H9 (cell line): ENCODE data around the gene METTL21C. TPM values are rescaled to one million over a fixed set of nuclear protein-coding genes. Genes with fewer than 3 reads are reported as not detected.

Source experiments
- DNase-seq: peaks from one replicate; pipeline ENCODE4 v3.0.0-alpha.2; 2017
- H2AFZ ChIP-seq: one replicate; pipeline ENCODE4 v1.6.1; 2013; ENCODE audit warnings: mild to moderate bottlenecking, low read length, control low read depth, moderate library complexity
- H2AK5ac ChIP-seq: 2 replicates; pipeline ENCODE4 v1.6.1; 2013; ENCODE audit warnings: low read length, control low read depth, mixed read lengths; ENCODE audit not compliant: insufficient read length
- H2BK120ac ChIP-seq: one replicate; pipeline ENCODE4 v1.6.1; 2013; ENCODE audit warnings: low read depth, mild to moderate bottlenecking, low read length, control low read depth, inconsistent platforms; ENCODE audit not compliant: poor library complexity, severe bottlenecking
- H2BK12ac ChIP-seq: 2 replicates; pipeline ENCODE4 v1.6.1; 2013; ENCODE audit warnings: low read length, control low read depth, mixed read lengths, low read depth; ENCODE audit not compliant: insufficient read length
- H2BK15ac ChIP-seq: 2 replicates; pipeline ENCODE4 v1.6.1; 2013; ENCODE audit warnings: low read depth, low read length, control low read depth
- H2BK20ac ChIP-seq: one replicate; pipeline ENCODE4 v1.6.1; 2013; ENCODE audit warnings: low read depth, mild to moderate bottlenecking, low read length, control low read depth, inconsistent platforms; ENCODE audit not compliant: poor library complexity, severe bottlenecking
- H2BK5ac ChIP-seq: 2 replicates; pipeline ENCODE4 v1.6.1; 2013; ENCODE audit warnings: low read length, control low read depth, mixed read lengths; ENCODE audit not compliant: insufficient read length
- H3K14ac ChIP-seq: 2 replicates; pipeline ENCODE4 v1.6.1; 2013; ENCODE audit warnings: low read length, control low read depth; ENCODE audit not compliant: insufficient read depth
- H3K18ac ChIP-seq: 2 replicates; pipeline ENCODE4 v1.6.1; 2013; ENCODE audit warnings: low read depth, mild to moderate bottlenecking, mixed read lengths, low read length, control low read depth; ENCODE audit not compliant: insufficient read length
- H3K23ac ChIP-seq: 2 replicates; pipeline ENCODE4 v1.6.1; 2013; ENCODE audit warnings: low read length, control low read depth, mixed read lengths, low read depth; ENCODE audit not compliant: insufficient read length
- H3K23me2 ChIP-seq: 2 replicates; pipeline ENCODE4 v1.6.1; 2013; ENCODE audit warnings: low read depth, mild to moderate bottlenecking, mixed read lengths, low read length, control low read depth; ENCODE audit not compliant: insufficient read length, poor library complexity, severe bottlenecking
- H3K27ac ChIP-seq: 2 replicates; pipeline ENCODE4 v1.5.1; 2013; ENCODE audit warnings: low read length, control low read depth, mixed read lengths, low read depth; ENCODE audit not compliant: insufficient read length
- H3K27me3 ChIP-seq: 2 replicates; pipeline ENCODE4 v1.6.1; 2013; ENCODE audit warnings: low read length, control low read depth, inconsistent platforms; ENCODE audit not compliant: insufficient read depth
- H3K4ac ChIP-seq: 2 replicates; pipeline ENCODE4 v1.6.1; 2013; ENCODE audit warnings: low read depth, mild to moderate bottlenecking, control low read depth, inconsistent platforms, low read length, moderate library complexity
- H3K4me1 ChIP-seq: 2 replicates; pipeline ENCODE4 v1.6.1; 2013; ENCODE audit warnings: low read length, control low read depth, inconsistent platforms; ENCODE audit not compliant: insufficient read depth
- H3K4me2 ChIP-seq: 2 replicates; pipeline ENCODE4 v1.6.1; 2013; ENCODE audit warnings: low read length, control low read depth, mixed read lengths; ENCODE audit not compliant: insufficient read length, insufficient read depth
- H3K56ac ChIP-seq: 2 replicates; pipeline ENCODE4 v1.6.1; 2013; ENCODE audit warnings: low read depth, mild to moderate bottlenecking, mixed read lengths, low read length, control low read depth; ENCODE audit not compliant: insufficient read length
- H3K79me1 ChIP-seq: 2 replicates; pipeline ENCODE4 v1.6.1; 2013; ENCODE audit warnings: low read depth, mild to moderate bottlenecking, moderate library complexity, low read length, control low read depth, inconsistent platforms; ENCODE audit not compliant: insufficient read depth, poor library complexity, severe bottlenecking
- H3K79me2 ChIP-seq: 2 replicates; pipeline ENCODE4 v1.6.1; 2013; ENCODE audit warnings: low read length, control low read depth, inconsistent platforms; ENCODE audit not compliant: insufficient read depth
- H3K9ac ChIP-seq: 2 replicates; pipeline ENCODE4 v1.6.1; 2013; ENCODE audit warnings: low read length, control low read depth, mixed read lengths; ENCODE audit not compliant: insufficient read length; ENCODE audit errors: extremely low read depth
- H3K9me3 ChIP-seq: one replicate; pipeline ENCODE4 v1.6.1; 2013; ENCODE audit warnings: low read depth, low read length, inconsistent platforms; ENCODE audit not compliant: control insufficient read depth
- H3T11ph ChIP-seq: one replicate; pipeline ENCODE4 v1.6.1; 2013; ENCODE audit warnings: mild to moderate bottlenecking, low read length, control low read depth, inconsistent platforms
- H4K20me1 ChIP-seq: one replicate; pipeline ENCODE4 v1.6.1; 2013; ENCODE audit not compliant: control insufficient read depth, insufficient read length, insufficient read depth
- H4K5ac ChIP-seq: 2 replicates; pipeline ENCODE4 v1.6.1; 2013; ENCODE audit warnings: low read depth, mild to moderate bottlenecking, mixed read lengths, low read length, control low read depth; ENCODE audit not compliant: insufficient read length
- H4K8ac ChIP-seq: replicated peaks from 2 replicates; pipeline ENCODE4 v1.6.1; 2013; ENCODE audit warnings: low read length, control low read depth, mixed read lengths, low read depth; ENCODE audit not compliant: insufficient read length
- H4K91ac ChIP-seq: 2 replicates; pipeline ENCODE4 v1.6.1; 2013; ENCODE audit warnings: low read depth, mild to moderate bottlenecking, moderate library complexity, mixed read lengths, low read length, control low read depth; ENCODE audit not compliant: insufficient read length
- H3K27ac Mint-ChIP-seq, 3 experiments: 2 replicates in 2 of 3; 3 replicates in 1 of 3; pipeline ENCODE4 v1.8.0; 2020 to 2021; ENCODE audit warnings: mixed read lengths in 3 of 3, mild to moderate bottlenecking in 1 of 3, moderate library complexity in 1 of 3
- H3K27me3 Mint-ChIP-seq: 2 replicates; pipeline ENCODE4 v1.8.0; 2021; ENCODE audit warnings: low read depth, mild to moderate bottlenecking, moderate library complexity, mixed read lengths
- H3K36me3 Mint-ChIP-seq, 3 experiments: 2 replicates in 2 of 3; 3 replicates in 1 of 3; pipeline ENCODE4 v1.8.0; 2020 to 2021; ENCODE audit warnings: low read depth in 3 of 3, mixed read lengths in 3 of 3; ENCODE audit not compliant: insufficient read depth in 1 of 3
- H3K4me1 Mint-ChIP-seq, 2 experiments: 2 replicates each; pipeline ENCODE4 v1.8.0; 2020; ENCODE audit warnings: mixed read lengths in 2 of 2
- H3K4me3 Mint-ChIP-seq, 2 experiments: 2 replicates in 1 of 2; 3 replicates in 1 of 2; pipeline ENCODE4 v1.8.0; 2020 to 2021; ENCODE audit warnings: mild to moderate bottlenecking in 2 of 2, mixed read lengths in 2 of 2, moderate library complexity in 1 of 2
- H3K9me3 Mint-ChIP-seq, 2 experiments: 2 replicates in 1 of 2; 3 replicates in 1 of 2; pipeline ENCODE4 v1.8.0; 2020; ENCODE audit warnings: mild to moderate bottlenecking in 2 of 2, mixed read lengths in 2 of 2, moderate library complexity in 1 of 2
- CTCF ChIP-seq: fragments of 200-600 bp; sonication (generic); conservative IDR thresholded peaks from 3 replicates; pipeline ENCODE4 v1.8.0; 2021; ENCODE audit warnings: antibody characterized with exemption, mild to moderate bottlenecking
- WGBS: extraction: QIAGEN DNeasy Blood & Tissue Kit; methylation state at CpG from one replicate; pipeline ENCODE4 v1.1.7; 2013; ENCODE audit warnings: missing lambda C conversion rate, low lambda C conversion rate, mixed read lengths; ENCODE audit not compliant: insufficient read length; ENCODE audit errors: extremely low coverage; 5-methylcytosine and 5-hydroxymethylcytosine counted together
- total RNA-seq: library from RNA; stranded (reverse); gene quantifications from 2 replicates; pipeline ENCODE4 v1.2.1, GENCODE V29; 2021

Gene METTL21C
- total RNA-seq, 1 experiment from 2014 or later = not detected

DNA sequence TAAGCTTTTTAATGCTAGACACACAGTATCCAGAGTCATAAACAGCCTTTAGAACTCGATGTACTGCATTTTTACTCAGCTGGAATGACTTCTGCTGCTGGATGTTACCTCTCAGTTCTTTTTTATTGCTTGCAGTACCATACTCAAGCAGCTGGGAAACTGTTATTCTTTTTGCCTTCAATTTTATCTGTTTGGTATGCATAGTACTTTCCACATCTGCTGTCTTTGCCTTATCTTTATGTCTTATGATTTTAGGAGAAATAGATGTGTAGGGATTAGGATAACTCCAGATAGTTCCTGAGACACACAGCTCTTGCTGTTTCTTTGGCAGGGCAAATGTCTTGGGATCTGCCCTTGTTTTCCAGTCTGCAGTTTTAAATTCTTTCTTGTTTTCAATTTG lies 47.3 kb upstream of the METTL21C start:
- no peak overlapping the region for H3K27ac Mint-ChIP-seq
- H3K27me3 ChIP-seq = no peaks in the 10 kb centered on the region

More for the DNA sequence above, 47.3 kb upstream of the METTL21C start:
- Histone ChIP-seq H2BK120ac (no peak overlapping the region), H3K79me2 (no peaks in the 10 kb centered on the region), H3K14ac (no peak overlapping the region), H3K23ac (no peak overlapping the region), H4K5ac (no peak overlapping the region), H2BK15ac (no peak overlapping the region), H3K4me2 (no peak overlapping the region), H2AFZ (no peak overlapping the region), H2BK20ac (no peak overlapping the region), H3K27ac (no peak overlapping the region), H3K18ac (no peak overlapping the region), H3K9me3 (no peaks in the 10 kb centered on the region), H2BK5ac (no peak overlapping the region), H3K23me2 (no peaks in the 10 kb centered on the region), H4K8ac (no peak overlapping the region), H2AK5ac (no peak overlapping the region), H4K91ac (no peak overlapping the region), H2BK12ac (no peak overlapping the region), H3K79me1 (no peaks in the 10 kb centered on the region), H4K20me1 (no peaks in the 10 kb centered on the region), H3T11ph (no peak overlapping the region), H3K4me1 (no peaks in the 10 kb centered on the region), H3K4ac (no peak overlapping the region), H3K9ac (no peak overlapping the region), H3K56ac (no peak overlapping the region)
- H3K4me1 Mint-ChIP-seq = no peaks in the 10 kb centered on the region
- H3K27me3 Mint-ChIP-seq = peaks cover 14% of the 10 kb centered on the region
- H3K36me3 Mint-ChIP-seq = no peaks in the 10 kb centered on the region; a peak in 1 of 7 replicates
- no peak overlapping the region for H3K4me3 Mint-ChIP-seq
- TF ChIP-seq CTCF = no peak
- no CpG with 5 or more reads among the region's 1 CpG for WGBS
- no peak for DNase-seq
- H3K9me3 Mint-ChIP-seq = peaks cover 7 to 11% of the 10 kb centered on the region in 2 experiments; a peak in 4 of 5 replicates
